NCI-H2029 treated with DMSO at 0.1 percent for 48 hours (cell line): ENCODE measurements around the gene OGDH.

Source experiments
- DNase-seq: peaks from one replicate; lab custom pipeline; 2025; lab: John Stamatoyannopoulos, UW

The OGDH gene

GRCh38 chr7:44637788-44638594 lies 31.6 kb downstream of the OGDH start:
- no peak for DNase-seq

- peak; percentile 13 for DNase-seq
These were observed 32.5 kb downstream of the OGDH start for GRCh38 chr7:44638611-44639557.

DNA sequence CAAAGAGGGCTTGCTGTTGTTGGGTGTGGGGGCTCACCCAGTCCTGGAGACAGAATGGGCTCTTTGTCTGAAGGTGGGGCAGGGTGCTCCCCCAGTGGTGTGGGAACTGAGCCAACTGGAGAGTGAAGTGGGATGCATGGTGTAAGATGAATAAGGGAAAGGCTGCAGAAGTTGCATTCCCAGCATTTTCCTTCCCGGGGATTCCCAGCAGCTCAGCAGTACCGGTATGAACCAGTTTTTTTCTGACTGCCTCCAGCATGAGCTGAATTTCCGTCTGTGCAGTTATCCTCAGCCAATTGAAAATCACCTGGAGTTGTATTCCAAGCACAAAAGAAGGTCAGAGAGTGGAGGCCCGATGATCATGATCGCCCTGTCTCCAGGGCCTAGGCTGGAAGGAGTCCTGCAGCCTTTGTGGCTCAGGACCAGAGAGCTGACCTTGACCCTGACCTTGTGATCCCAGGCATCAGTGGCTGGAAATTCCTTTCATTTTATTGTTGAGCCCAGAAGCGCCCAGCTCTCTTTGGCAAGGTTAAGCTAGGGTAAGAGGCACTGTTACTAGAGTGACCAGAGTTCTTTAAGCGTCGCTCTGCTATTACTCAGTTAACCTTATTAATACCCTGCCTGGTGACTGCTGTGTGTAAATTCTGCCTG lies 33.4 kb downstream of the OGDH start:
- peak; percentile 51 for DNase-seq

DNA sequence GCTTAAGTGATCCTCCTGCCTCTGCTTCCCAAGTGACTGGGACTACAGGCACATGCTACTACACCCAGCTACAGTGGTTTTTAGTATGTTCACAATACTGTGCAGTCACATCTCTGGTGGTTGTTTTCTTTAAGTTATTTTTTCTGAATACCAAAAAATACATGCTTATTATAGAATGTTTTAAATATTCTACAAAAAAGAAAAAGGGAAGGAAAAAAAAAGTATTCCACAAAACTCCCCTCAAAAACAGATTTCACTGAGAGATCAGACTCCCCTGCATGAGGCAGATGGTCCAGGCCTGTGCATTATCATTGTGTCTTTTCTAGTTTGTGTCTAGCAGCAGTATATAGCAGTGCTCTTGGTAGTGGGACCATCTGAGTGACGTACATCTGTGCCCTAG lies 36.8 kb downstream of the OGDH start:
- no peak for DNase-seq

GRCh38 chr7:44645254-44645653 lies 38.8 kb downstream of the OGDH start:
- no peak for DNase-seq

DNA sequence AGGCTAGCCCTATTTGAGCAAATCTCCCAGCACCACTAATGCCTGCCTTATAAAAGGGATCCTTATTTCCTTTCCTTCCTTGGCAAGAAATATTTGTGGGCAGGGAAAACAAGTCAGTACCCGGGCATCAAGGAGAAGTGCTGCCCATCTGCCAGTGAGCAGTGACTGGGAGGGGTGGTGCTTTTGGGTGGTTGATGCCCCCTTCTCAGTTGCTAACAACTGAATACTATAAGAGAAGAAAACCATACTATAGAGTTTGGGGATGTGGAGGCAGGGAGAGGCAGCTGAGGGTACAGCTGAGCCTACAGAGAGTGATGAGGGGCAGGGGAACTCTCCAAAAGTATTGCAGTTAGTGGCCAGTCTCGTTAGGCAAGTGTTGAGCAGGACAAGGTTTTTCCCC lies 39.3 kb downstream of the OGDH start:
- no peak for DNase-seq

- no peak for DNase-seq
These were observed 39.9 kb downstream of the OGDH start for GRCh38 chr7:44646176-44646920.

- no peak for DNase-seq
These were observed 40.7 kb downstream of the OGDH start for GRCh38 chr7:44646921-44647636.

- DNase-seq, result no peak
These were observed 41.7 kb downstream of the OGDH start for GRCh38 chr7:44647981-44648714.

GRCh38 chr7:44650242-44650641 lies 43.8 kb downstream of the OGDH start:
- DNase-seq, result no peak

- DNase-seq, result no peak
These were observed 44.3 kb downstream of the OGDH start for GRCh38 chr7:44650772-44651171.

DNA sequence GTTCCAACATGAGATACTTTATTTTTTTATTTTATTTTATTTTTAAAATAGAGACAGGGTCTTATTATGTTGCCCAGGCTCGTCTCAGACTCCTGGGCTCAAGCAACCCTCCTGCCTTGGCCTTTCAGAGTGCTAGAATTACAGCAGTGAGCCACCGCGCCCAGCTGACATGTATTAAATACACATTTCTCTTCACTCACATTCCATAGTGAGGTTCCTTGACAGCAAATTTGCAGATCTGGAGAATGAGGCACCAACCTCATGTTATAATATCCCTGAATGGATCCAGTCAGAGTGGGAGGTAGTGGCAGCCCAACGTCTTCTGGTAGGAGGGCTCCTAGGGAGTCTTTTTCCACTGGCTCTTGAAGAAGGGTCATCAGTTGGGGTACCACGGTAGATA lies 46.1 kb downstream of the OGDH start:
- DNase-seq, result no peak

GRCh38 chr7:44654255-44654796 lies 47.9 kb downstream of the OGDH start:
- DNase-seq, result no peak

DNA sequence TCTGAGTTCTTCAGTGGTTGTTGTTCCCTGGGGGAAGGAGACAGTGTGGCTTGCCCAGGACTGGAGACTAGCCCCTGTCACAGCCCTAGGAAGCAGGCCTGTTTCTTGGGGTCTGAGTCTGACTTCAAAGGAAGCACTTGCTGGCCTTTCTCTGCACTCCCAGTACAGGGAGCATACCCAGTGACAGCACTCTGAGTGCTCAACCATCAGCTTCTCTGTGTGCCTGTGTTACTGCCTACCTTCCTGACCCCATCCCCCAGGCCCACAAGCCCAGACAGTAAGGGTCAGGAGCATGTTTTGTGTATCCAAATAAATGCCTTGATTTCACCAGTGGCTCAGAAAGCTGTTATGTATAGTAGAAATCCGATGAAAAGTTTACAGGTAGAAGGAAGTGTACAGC lies 48.9 kb downstream of the OGDH start:
- no peak for DNase-seq

GRCh38 chr7:44658979-44659378 lies 52.6 kb downstream of the OGDH start:
- DNase-seq, result no peak

DNA sequence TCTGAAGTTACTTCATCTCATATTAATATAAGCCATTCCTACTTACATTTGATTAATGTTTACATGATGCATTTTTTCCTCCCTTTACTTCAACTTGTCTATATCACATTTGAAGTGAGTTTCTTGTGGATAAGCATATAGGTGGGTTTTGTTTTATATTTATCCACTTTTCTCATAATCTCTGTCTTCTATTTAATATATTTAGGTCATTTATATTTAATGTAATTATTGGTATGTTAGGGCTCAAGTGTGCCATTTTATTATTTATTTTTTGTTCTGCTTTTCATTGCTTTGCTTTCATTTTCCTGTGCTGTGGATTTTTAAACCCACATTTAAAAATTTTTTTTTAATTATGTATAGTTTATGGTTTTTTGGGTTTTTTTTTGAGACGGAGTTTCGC lies 54.8 kb downstream of the OGDH start:
- DNase-seq, result no peak

DNA sequence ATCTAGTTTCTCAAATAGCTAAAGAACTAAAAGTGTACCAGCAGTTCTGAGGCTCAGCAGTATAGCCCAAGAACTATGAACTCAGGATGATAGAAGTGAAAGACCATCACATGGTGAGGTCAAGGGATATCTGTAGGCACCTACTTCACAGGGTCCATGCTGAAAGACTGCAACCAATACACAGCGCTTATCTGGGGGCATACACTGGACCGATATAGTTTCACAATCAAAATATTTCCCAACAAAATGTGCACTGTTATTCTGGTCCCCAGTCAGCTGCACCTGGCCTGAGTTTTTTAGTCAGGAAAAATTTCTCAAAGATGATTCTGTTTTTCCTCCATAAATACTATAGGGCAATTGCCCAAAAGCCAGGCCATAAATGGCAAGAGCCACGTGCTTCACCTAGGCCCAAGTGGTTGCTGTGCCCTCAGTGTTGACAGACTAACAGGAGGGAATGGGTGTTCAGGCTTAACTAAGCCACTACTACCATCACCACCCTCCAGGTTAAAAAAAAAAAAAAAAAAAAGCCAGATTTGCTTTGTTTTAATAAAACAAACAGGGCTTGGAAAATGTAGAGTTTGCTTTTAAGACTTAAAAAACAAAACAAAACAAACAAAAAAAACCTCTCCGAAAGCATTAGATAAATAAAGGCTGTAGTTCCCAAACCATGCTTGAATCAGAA lies 58.5 kb downstream of the OGDH start:
- no peak for DNase-seq

DNA sequence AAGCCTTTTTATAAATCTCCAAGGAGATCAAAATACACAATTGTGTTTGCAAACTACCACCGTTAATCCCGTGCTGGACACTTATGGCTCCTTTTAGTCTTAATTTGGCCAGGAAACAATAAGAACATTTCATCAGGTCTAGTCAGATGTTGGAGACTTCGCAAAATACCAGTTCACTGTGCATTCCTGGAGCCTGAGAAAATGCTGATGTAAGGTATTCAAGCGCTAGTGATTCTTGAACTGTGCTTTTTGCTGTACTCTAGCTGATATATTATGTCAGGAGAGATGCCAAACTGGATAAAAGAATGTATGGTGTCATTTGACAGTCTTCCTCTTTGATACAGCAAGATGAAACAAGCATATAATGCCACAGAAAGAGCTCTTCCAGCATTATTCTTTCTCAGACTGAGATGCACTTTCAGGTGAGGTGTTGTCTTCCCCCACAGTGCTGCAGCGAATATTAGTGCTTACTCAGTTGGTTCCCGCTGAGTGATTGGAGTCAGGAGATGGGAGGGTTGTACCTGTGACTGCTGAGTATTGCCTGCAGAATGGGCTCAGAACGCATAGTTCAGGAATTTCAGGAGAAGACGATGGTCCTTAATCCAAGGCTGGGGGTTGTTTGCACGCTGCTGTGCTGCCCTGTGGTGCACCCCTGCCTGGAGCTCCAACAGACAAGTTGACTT lies 59.2 kb downstream of the OGDH start:
- no peak for DNase-seq

DNA sequence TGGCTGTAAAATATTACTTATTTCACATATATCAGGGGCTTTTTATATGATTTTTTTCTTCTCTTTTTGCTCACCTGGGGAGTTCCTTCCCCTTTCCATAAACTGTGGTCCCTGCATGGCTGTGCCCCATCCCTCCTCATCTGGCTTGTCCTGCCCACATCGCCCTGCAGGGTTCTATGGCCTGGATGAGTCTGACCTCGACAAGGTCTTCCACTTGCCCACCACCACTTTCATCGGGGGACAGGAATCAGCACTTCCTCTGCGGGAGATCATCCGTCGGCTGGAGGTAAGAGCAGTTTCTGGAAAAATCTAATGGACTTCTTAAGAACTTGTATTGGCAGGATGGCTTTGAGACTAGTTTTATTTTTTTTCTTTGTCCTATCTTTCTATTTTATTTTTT lies 60.1 kb downstream of the OGDH start:
- no peak for DNase-seq
